CD8-positive, alpha-beta memory T cell (primary cell): Measurements from ENCODE around the gene ANO1. TPM values are rescaled to one million over a fixed set of nuclear protein-coding genes. Genes with fewer than 3 reads are reported as not detected.

Experiments
- CTCF ChIA-PET: fragments of 350-600 bp; sonication (Branson Sonifier 250); formaldehyde crosslinking; loops from one replicate; lab custom pipeline; 2021; ENCODE audit warnings: antibody characterized with exemption; lab: Charles Lee
- POLR2A ChIA-PET: fragments of 350-600 bp; sonication (Branson Sonifier 250); formaldehyde crosslinking; loops from one replicate; lab custom pipeline; 2021; ENCODE audit warnings: antibody characterized with exemption; lab: Charles Lee
- DNase-seq, 5 donors: peaks; one replicate each; pipeline versions ENCODE4 v3.0.0 to v3.0.0-alpha.2; 2020 to 2022; ENCODE audit warnings: mixed read lengths in 1 of 5
- H3K27ac ChIP-seq: one replicate; pipeline ENCODE4 v1.7.0; 2013; ENCODE audit warnings: low read depth, mild to moderate bottlenecking, low read length, moderate library complexity
- H3K27me3 ChIP-seq: 2 replicates; pipeline ENCODE4 v1.7.0; 2013; ENCODE audit warnings: low read length, mild to moderate bottlenecking; ENCODE audit not compliant: insufficient read depth, poor library complexity, severe bottlenecking
- H3K36me3 ChIP-seq: 2 replicates; pipeline ENCODE4 v1.7.0; 2013; ENCODE audit warnings: mild to moderate bottlenecking, low read length, moderate library complexity; ENCODE audit not compliant: insufficient read depth
- H3K4me1 ChIP-seq: 2 replicates; pipeline ENCODE4 v1.7.0; 2013; ENCODE audit warnings: mild to moderate bottlenecking, low read length, moderate library complexity; ENCODE audit not compliant: insufficient read depth
- H3K4me3 ChIP-seq: 2 replicates; pipeline ENCODE4 v1.7.0; 2013; ENCODE audit warnings: mild to moderate bottlenecking, low read length
- H3K9me3 ChIP-seq: 2 replicates; pipeline ENCODE4 v1.7.0; 2013; ENCODE audit warnings: mild to moderate bottlenecking, low read length
- H3K27ac Mint-ChIP-seq, 8 donors: one replicate each; pipeline ENCODE4 v1.8.0; 2020 to 2021; ENCODE audit warnings: mixed read lengths in 8 of 8, mild to moderate bottlenecking in 6 of 8, inconsistent platforms in 3 of 8, moderate library complexity in 3 of 8
- H3K27me3 Mint-ChIP-seq, 2 donors: one replicate each; pipeline ENCODE4 v1.8.0; 2020 to 2021; ENCODE audit warnings: mixed read lengths in 2 of 2, mild to moderate bottlenecking in 1 of 2, moderate library complexity in 1 of 2
- H3K36me3 Mint-ChIP-seq, 3 donors: one replicate each; pipeline ENCODE4 v1.8.0; 2020 to 2021; ENCODE audit warnings: mixed read lengths in 3 of 3, inconsistent platforms in 1 of 3, mild to moderate bottlenecking in 1 of 3
- H3K4me1 Mint-ChIP-seq, 3 donors: one replicate each; pipeline ENCODE4 v1.8.0; 2020 to 2021; ENCODE audit warnings: mixed read lengths in 3 of 3, inconsistent platforms in 1 of 3, mild to moderate bottlenecking in 1 of 3
- H3K4me3 Mint-ChIP-seq, 7 donors: one replicate each; pipeline ENCODE4 v1.8.0; 2020 to 2021; ENCODE audit warnings: mixed read lengths in 7 of 7, mild to moderate bottlenecking in 6 of 7, moderate library complexity in 4 of 7, inconsistent platforms in 2 of 7
- H3K9me3 Mint-ChIP-seq, 5 donors: one replicate each; pipeline ENCODE4 v1.8.0; 2020 to 2022; ENCODE audit warnings: mixed read lengths in 5 of 5, mild to moderate bottlenecking in 3 of 5, moderate library complexity in 2 of 5, inconsistent platforms in 1 of 5
- polyA plus RNA-seq: library from polyadenylated mRNA; unstranded; fragments of 300-500 nt; fragmentation: Illumina TruSeq; gene quantifications from one replicate; pipeline ENCODE4 v1.2.3, GENCODE V29; 2021
- total RNA-seq, 2 experiments: library from RNA; stranded (reverse); gene quantifications; one replicate each; pipeline ENCODE4 v1.2.3, GENCODE V29; 2021

Gene ANO1
- total and polyA plus RNA-seq, 3 experiments from 2014 or later: not detected

GRCh38 chr11:70146299-70146698, 68.2 kb downstream of the ANO1 start:
- no peak for DNase-seq
- no peaks in the 10 kb centered on the region for H3K4me1 Mint-ChIP-seq
- Histone ChIP-seq H3K4me3 (no peak overlapping the region), H3K4me1 (no peaks in the 10 kb centered on the region), H3K27ac (no peak overlapping the region), H3K27me3 (peaks cover 9% of the 10 kb centered on the region), H3K36me3 (no peaks in the 10 kb centered on the region), H3K9me3 (no peaks in the 10 kb centered on the region)
- no peak overlapping the region for H3K4me3 Mint-ChIP-seq
- H3K27ac Mint-ChIP-seq: no peak overlapping the region
- H3K27me3 Mint-ChIP-seq: peaks cover 35 to 44% of the 10 kb centered on the region in 2 donors
- H3K9me3 Mint-ChIP-seq: no peaks in the 10 kb centered on the region
- ChIA-PET POLR2A (no interaction called here), CTCF (no interaction called here)
- H3K36me3 Mint-ChIP-seq: no peaks in the 10 kb centered on the region

GRCh38 chr11:70146895-70147520, 68.9 kb downstream of the ANO1 start:
- ChIA-PET POLR2A (no interaction called here), CTCF (no interaction called here)
- H3K36me3 ChIP-seq: no peaks in the 10 kb centered on the region
- Mint-ChIP-seq H3K27me3 (peaks cover 30 to 37% of the 10 kb centered on the region in 2 donors), H3K4me3 (no peak overlapping the region), H3K4me1 (no peaks in the 10 kb centered on the region), H3K36me3 (no peaks in the 10 kb centered on the region), H3K9me3 (no peaks in the 10 kb centered on the region), H3K27ac (peak overlapping the region in 1 of 8 donors; percentile 90)
- H3K4me1 ChIP-seq: no peaks in the 10 kb centered on the region
- H3K9me3 ChIP-seq: no peaks in the 10 kb centered on the region
- no peak for DNase-seq
- no peak overlapping the region for H3K4me3 ChIP-seq
- no peak overlapping the region for H3K27ac ChIP-seq
- peaks cover 5% of the 10 kb centered on the region for H3K27me3 ChIP-seq

GRCh38 chr11:70147668-70148067, 69.6 kb downstream of the ANO1 start:
- Histone ChIP-seq H3K4me3 (no peak overlapping the region), H3K9me3 (no peaks in the 10 kb centered on the region), H3K27ac (no peak overlapping the region), H3K4me1 (no peaks in the 10 kb centered on the region), H3K36me3 (no peaks in the 10 kb centered on the region), H3K27me3 (no peaks in the 10 kb centered on the region)
- no peak for DNase-seq
- H3K27me3 Mint-ChIP-seq: peaks cover 26 to 32% of the 10 kb centered on the region in 2 donors
- CTCF ChIA-PET: no interaction called here
- no peak overlapping the region for H3K4me3 Mint-ChIP-seq
- H3K9me3 Mint-ChIP-seq: no peaks in the 10 kb centered on the region
- no peaks in the 10 kb centered on the region for H3K4me1 Mint-ChIP-seq
- H3K27ac Mint-ChIP-seq: no peak overlapping the region
- POLR2A ChIA-PET: no interaction called here
- no peaks in the 10 kb centered on the region for H3K36me3 Mint-ChIP-seq

DNA sequence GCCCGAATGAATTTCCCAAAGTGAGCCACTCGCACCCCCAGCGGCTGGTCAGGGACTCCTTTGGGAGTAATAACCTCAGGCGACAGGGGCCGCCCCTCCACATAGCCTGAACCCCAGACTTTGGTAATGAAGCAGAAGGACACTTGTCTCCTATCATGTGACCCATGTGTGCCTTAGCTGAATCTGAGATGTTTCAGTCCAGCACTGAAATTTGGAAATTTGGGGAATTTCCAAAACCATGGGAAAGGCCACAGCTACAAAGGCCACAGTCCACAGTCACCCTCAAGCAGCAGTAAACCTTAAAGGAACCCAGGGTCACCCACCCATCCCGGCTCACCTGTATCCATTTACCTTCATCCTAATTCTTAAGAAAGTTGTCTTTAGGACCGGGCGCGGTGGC, 73.6 kb downstream of the ANO1 start:
- no peaks in the 10 kb centered on the region for H3K9me3 ChIP-seq
- no peaks in the 10 kb centered on the region for H3K36me3 Mint-ChIP-seq
- H3K27me3 ChIP-seq: no peaks in the 10 kb centered on the region
- no peaks in the 10 kb centered on the region for H3K4me1 Mint-ChIP-seq
- H3K27ac Mint-ChIP-seq: no peak overlapping the region
- no peak for DNase-seq
- CTCF ChIA-PET: no interaction called here
- no peak overlapping the region for H3K27ac ChIP-seq
- POLR2A ChIA-PET: no interaction called here
- peaks cover 0 to 3% (median 0%) of the 10 kb centered on the region in 5 donors for H3K9me3 Mint-ChIP-seq
- no peak overlapping the region for H3K4me3 ChIP-seq
- H3K4me1 ChIP-seq: no peaks in the 10 kb centered on the region
- H3K4me3 Mint-ChIP-seq: no peak overlapping the region
- peaks cover 6 to 7% of the 10 kb centered on the region in 2 donors for H3K27me3 Mint-ChIP-seq
- no peaks in the 10 kb centered on the region for H3K36me3 ChIP-seq

DNA sequence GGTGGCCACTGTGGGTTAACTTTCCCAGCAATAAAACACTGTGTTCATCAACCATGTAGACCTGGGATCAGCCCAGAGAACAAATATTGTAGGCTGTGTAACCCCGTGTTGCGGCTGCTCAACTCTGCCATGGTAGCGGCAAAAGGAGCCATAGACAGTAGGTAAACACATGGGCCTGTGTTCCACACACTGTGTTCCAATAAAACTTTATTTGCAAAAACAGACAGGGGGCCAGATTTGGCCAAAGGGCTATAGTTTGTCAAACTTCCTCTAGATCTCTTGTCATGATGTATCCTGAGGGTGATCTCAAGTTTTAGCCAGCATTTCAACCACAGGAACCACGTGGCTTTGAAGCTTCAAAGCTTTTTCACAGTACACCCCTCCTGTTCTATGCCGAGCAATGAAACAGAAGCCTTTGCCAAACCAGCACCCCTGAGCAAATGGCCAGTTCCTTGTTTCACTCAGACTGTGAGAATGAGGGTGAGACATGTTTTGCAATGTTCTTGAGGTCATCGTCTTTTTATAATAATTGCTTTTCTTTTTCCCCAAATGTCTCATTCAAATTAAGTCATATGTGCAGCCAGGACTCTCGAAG, 75.1 kb downstream of the ANO1 start:
- Histone ChIP-seq H3K27me3 (no peaks in the 10 kb centered on the region), H3K9me3 (no peaks in the 10 kb centered on the region), H3K4me3 (no peak overlapping the region), H3K36me3 (no peaks in the 10 kb centered on the region), H3K27ac (no peak overlapping the region), H3K4me1 (no peaks in the 10 kb centered on the region)
- H3K9me3 Mint-ChIP-seq: peaks cover 0 to 3% (median 0%) of the 10 kb centered on the region in 5 donors
- DNase-seq: no peak
- H3K27me3 Mint-ChIP-seq: peaks cover 3 to 9% of the 10 kb centered on the region in 2 donors
- H3K4me1 Mint-ChIP-seq: no peaks in the 10 kb centered on the region
- H3K36me3 Mint-ChIP-seq: no peaks in the 10 kb centered on the region
- POLR2A ChIA-PET: no interaction called here
- H3K4me3 Mint-ChIP-seq: no peak overlapping the region
- no peak overlapping the region for H3K27ac Mint-ChIP-seq
- CTCF ChIA-PET: no interaction called here

DNA sequence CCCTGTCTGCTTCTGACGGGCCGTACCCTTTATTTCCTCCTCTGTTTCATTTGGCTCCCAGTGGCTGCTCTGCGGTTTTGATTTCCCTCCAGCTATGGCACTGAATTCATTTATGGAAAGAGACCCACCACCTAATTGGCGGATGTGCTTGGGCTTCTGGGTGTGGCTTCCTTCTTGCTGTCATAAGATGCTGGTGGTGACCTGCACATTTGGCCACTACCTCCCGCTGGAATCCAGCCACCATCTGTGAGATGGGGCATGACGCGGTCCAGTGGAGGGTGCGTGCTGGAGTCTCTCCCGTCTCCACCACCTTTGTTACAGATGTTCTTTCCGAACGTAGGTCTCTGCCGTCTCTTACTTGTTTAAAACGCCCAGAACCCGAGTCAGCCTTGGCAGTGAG, 77.3 kb downstream of the ANO1 start:
- no peak overlapping the region for H3K27ac ChIP-seq
- CTCF ChIA-PET: no interaction called here
- H3K27ac Mint-ChIP-seq: no peak overlapping the region
- POLR2A ChIA-PET: no interaction called here
- H3K4me1 ChIP-seq: no peaks in the 10 kb centered on the region
- H3K27me3 Mint-ChIP-seq: peaks cover 3 to 8% of the 10 kb centered on the region in 2 donors
- H3K36me3 Mint-ChIP-seq: no peaks in the 10 kb centered on the region
- H3K4me3 ChIP-seq: no peak overlapping the region
- DNase-seq: no peak
- H3K9me3 Mint-ChIP-seq: peaks cover 0 to 3% (median 0%) of the 10 kb centered on the region in 5 donors
- H3K9me3 ChIP-seq: no peaks in the 10 kb centered on the region
- no peaks in the 10 kb centered on the region for H3K4me1 Mint-ChIP-seq
- H3K4me3 Mint-ChIP-seq: no peak overlapping the region
- no peaks in the 10 kb centered on the region for H3K36me3 ChIP-seq
- H3K27me3 ChIP-seq: no peaks in the 10 kb centered on the region

DNA sequence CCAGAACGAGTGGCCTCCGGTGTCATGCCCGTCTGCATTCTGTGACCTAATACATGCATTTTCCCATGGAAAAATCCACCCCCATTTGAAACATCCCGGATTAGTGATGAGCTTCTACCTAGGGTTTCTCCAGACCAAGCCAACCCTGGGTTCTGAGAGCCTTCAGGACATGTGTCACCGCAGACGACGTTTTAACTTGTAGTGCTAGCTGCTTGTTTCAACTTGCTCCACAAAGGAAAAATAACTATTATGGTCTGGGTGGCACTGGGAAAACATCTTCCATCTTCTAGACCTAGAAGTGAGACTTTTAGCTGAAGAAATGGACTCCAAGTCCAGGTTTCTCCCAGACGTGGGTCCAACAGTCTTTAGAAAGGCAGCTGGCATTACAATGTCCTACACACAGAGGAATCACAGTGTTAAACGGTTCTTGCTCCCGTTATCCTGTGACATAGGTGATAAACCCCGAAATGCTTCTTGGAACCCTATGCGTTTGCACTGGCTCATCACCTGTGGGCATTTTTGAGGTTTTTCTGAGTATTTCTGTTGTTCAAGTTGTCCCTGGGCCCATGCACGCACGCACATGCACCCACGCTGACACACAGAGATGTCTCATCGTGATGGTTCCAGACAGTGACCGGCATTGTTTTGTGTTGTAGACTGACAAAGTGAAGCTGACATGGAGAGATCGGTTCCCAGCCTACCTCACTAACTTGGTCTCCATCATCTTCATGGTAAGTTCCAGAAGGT, 78.3 kb downstream of the ANO1 start:
- peaks cover 7 to 8% of the 10 kb centered on the region in 2 donors for H3K27me3 Mint-ChIP-seq
- no peak overlapping the region for H3K4me3 Mint-ChIP-seq
- no peaks in the 10 kb centered on the region for H3K4me1 ChIP-seq
- no peak for DNase-seq
- H3K27ac ChIP-seq: no peak overlapping the region
- H3K36me3 Mint-ChIP-seq: no peaks in the 10 kb centered on the region
- H3K4me1 Mint-ChIP-seq: no peaks in the 10 kb centered on the region
- H3K27me3 ChIP-seq: no peaks in the 10 kb centered on the region
- peaks cover 0 to 3% (median 0%) of the 10 kb centered on the region in 5 donors for H3K9me3 Mint-ChIP-seq
- no peak overlapping the region for H3K4me3 ChIP-seq
- no peak overlapping the region for H3K27ac Mint-ChIP-seq
- CTCF ChIA-PET: no interaction called here
- POLR2A ChIA-PET: no interaction called here
- H3K9me3 ChIP-seq: no peaks in the 10 kb centered on the region
- H3K36me3 ChIP-seq: no peaks in the 10 kb centered on the region

GRCh38 chr11:70158201-70158600, 80.1 kb downstream of the ANO1 start:
- Mint-ChIP-seq H3K27ac (no peak overlapping the region), H3K4me3 (no peak overlapping the region), H3K9me3 (peaks cover 0 to 3% (median 0%) of the 10 kb centered on the region in 5 donors), H3K4me1 (no peaks in the 10 kb centered on the region), H3K27me3 (peaks cover 8 to 12% of the 10 kb centered on the region in 2 donors), H3K36me3 (no peaks in the 10 kb centered on the region)
- POLR2A ChIA-PET: no interaction called here
- CTCF ChIA-PET: no interaction called here
- H3K9me3 ChIP-seq: no peaks in the 10 kb centered on the region
- H3K4me3 ChIP-seq: no peak overlapping the region
- no peaks in the 10 kb centered on the region for H3K4me1 ChIP-seq
- DNase-seq: no peak
- H3K27me3 ChIP-seq: no peaks in the 10 kb centered on the region
- H3K36me3 ChIP-seq: no peaks in the 10 kb centered on the region
- no peak overlapping the region for H3K27ac ChIP-seq
